Stomach (tissue), 4 donors: Measurements from ENCODE around the gene DLL4.

ENCODE experiments used
- EP300 ChIP-seq: sonication (generic); formaldehyde crosslinking; IDR thresholded peaks from one replicate; pipeline ENCODE4 v1.6.1; 2017; ENCODE audit warnings: antibody characterized with exemption
- TF ChIP-seq, protein P1 (sequence below), 7 experiments: fragments of 450-650 bp in 4 of 7; fragments of 200-600 bp in 3 of 7; sonication (generic) in 3 of 7; IDR thresholded peaks; one replicate each; pipeline ENCODE4 v1.5.1; 2016 to 2019; ENCODE audit warnings: antibody characterized with exemption in 7 of 7, control low read depth in 2 of 7, mild to moderate bottlenecking in 1 of 7

DNA sequence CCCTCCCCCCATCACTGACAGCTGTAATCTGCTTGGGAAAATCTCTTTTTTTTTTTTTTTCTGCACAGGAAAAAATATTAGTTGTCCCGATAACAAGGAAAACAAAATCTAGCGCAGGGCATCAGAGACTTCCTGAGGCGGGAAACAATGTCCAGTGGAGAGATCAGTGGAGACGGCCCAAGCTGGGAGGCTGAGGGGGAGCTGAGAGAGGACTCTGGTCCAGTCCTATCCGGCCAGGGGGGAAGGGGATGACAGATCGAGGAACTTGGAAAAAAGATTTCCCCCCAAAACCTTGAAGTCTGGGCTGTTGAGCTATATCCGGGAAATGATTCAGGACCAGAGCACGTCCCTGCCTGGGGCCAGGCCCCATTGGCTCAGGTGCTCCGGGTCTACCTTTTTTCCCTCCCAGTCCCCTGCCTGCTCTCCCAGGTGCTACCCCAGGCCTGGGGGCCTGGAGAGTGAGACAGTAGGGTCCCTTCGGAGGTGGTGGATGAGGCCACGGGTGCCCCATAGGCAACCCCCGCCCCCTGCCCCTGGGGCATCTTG is 14.0 kb upstream of the DLL4 start:
- TF ChIP-seq, protein P1, sequence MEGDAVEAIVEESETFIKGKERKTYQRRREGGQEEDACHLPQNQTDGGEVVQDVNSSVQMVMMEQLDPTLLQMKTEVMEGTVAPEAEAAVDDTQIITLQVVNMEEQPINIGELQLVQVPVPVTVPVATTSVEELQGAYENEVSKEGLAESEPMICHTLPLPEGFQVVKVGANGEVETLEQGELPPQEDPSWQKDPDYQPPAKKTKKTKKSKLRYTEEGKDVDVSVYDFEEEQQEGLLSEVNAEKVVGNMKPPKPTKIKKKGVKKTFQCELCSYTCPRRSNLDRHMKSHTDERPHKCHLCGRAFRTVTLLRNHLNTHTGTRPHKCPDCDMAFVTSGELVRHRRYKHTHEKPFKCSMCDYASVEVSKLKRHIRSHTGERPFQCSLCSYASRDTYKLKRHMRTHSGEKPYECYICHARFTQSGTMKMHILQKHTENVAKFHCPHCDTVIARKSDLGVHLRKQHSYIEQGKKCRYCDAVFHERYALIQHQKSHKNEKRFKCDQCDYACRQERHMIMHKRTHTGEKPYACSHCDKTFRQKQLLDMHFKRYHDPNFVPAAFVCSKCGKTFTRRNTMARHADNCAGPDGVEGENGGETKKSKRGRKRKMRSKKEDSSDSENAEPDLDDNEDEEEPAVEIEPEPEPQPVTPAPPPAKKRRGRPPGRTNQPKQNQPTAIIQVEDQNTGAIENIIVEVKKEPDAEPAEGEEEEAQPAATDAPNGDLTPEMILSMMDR (IDR thresholded peaks at IDR 0.05) = no peak
- TF ChIP-seq EP300 = no peak
